ENCODE data around the gene PDK3.

PDK3 gene

DNA sequence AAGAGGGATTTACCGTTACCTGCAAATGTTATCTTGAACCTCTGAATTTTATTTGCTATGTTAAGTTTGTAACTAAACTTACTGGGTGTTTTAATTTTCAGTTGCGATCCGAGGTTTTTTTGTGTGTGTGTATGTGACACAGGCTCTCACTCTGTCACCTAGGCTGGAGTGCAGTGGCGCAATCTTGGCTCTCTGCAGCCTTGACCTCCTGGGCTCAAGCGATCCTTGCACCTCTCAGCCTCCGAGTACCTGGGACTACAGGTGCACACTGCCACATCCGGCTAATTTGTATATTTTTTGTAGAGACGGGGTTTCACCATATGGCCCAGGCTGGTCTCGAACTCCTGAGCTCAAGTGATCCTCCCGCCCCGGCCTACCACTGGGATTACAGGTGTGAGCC lies 18.5 kb downstream of the PDK3 start:
- DNase-seq, result no peak

DNA sequence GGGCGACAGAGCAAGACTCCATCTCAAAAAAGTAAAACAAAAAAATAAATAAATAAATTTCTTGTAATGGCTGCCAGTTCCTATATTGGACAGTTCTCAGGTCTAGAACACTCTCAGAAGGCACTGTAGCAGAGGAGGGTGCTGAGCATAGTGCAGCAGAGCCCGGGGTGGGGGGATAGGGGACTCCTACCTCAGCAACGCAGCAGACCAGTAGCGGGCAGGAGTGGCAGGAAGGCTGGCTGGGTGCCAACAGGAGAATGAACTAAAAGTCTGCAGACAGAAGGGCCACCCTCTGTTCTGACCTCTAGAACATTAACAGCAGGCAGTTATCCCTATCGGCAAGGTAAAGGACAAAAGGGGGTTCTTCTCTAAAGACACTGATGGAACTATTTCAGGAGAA lies 20.2 kb downstream of the PDK3 start:
- no peak for DNase-seq

GRCh38 chrX:24485976-24486680 lies 21.0 kb downstream of the PDK3 start:
- DNase-seq, result no peak

DNA sequence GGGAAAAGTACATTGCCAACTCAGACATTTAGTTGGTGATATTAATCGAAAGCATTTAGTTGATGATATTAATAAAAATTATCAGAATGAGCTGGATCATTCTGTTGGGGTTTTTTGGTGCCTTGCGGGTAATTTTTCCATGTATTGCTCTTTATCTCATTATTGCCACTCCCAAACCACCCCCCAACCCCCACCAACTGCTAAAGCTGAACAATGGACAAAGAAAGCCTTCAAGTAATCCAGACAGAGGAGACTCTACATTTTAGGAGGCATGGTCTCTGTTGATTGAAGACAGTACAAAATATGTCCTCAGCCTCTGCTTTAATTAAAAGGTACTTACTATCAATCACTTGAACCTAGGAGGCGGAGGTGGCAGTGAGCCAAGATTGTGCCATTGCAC lies 22.5 kb downstream of the PDK3 start:
- DNase-seq, result no peak

- no peak for DNase-seq
Measured at GRCh38 chrX:24491741-24492140, 26.7 kb downstream of the PDK3 start.

DNA sequence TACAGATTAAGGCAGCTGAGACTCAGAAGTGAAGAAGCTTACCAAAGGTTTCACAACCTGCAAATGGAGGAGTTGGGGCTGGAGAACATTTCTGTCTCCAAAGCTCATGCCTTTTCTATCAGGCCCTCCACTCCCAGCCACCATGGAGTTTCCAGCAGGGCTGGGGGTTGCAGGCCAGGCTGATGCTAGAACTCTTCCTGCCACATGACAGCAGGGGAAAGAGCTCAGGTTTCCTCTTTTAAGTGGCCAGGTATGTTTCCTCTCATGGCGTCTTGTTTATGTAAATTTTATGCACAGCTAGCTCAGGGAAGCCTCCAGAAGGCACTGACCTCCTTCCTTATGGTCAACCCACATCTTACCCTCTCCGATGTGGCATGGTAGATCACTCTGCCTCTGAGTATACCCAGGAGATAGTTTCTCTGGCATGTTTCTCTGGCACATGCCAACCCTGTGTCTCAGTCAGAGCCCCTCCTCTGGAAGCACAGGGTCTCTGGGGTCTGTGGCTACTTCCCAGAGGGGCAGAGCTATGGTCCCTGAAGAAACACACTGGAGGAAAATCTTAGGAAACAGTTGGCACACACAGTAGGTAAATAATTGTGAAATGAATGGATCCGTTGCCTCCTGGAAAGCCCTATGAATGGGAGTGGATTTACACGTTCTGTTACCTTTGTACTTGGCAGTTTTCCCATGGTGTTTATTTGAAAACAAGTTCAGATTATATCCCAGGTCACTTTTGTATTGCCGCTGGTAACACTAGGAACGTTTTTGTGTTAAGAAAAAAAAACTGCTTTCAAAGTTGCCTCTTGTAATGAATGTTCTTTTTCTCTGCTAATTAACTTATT lies 28.9 kb downstream of the PDK3 start:
- DNase-seq, result peak; percentile 54

- peak; percentile 61 for DNase-seq
Measured at GRCh38 chrX:24494647-24495075, 29.6 kb downstream of the PDK3 start.

GRCh38 chrX:24495700-24496099 lies 30.6 kb downstream of the PDK3 start:
- no peak for DNase-seq

GRCh38 chrX:24498181-24498580 lies 33.1 kb downstream of the PDK3 start:
- peak; percentile 57 for DNase-seq

DNA sequence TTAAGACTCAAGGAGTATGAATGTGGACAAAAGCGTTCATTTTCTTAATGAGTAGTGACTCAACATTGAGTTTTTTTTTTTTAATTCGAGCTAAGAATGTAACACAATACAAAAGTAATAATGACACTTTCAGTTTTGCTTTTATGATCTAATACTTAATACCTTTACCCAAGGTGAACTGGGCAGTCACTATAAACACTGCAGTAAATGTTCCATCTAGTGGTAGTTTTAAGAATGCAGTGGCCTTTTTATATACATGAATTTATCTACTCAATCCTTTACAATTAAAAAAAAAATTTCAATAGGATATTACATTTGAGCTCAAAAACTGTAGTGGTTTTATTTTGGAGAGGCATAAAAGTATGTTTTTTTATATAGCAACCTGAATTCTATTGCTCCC lies 33.9 kb downstream of the PDK3 start:
- DNase-seq, result no peak

DNA sequence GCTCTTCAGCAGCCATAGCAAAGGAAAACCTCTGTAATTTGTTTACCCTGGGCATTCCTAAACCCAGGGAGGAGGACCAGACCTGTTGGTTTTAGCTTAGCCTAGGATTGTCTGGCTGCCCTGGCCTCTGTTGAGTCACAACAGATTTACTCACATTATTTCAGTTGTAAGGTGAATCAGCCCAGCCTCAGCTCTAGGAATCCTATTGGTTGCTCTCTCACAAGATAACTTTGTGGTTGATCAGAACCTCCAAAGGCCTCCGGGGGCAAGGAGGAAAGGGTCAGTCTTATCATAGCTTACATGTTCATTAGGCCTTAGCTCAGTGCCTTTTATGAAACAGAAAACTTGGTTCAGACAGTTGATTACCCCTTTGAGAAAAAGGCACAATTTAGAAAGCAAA lies 41.0 kb downstream of the PDK3 start:
- DNase-seq, result peak; percentile 90

- DNase-seq, result no peak
Measured at GRCh38 chrX:24508375-24508774, 43.3 kb downstream of the PDK3 start.

- DNase-seq, result no peak
Measured at GRCh38 chrX:24513416-24513815, 48.3 kb downstream of the PDK3 start.

DNA sequence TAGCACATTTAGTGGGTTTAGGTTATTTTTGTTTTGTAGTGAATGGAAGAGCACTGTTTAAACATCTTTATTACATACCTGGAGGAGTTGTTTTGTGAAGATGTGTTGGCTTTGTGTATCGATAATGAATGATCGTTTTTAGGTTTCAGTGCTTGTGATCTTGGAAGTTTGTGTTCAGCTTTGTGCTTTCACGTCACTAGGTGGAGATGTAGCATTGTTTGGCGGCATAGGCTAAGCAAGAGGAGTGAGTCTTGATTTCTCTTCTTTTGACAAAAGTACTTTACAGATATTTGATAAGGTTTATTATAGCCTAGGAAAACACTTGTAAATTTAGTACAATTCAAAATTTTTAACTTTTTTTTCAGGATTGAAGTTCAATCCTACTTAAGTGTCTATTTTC lies 50.4 kb downstream of the PDK3 start:
- DNase-seq, result no peak

DNA sequence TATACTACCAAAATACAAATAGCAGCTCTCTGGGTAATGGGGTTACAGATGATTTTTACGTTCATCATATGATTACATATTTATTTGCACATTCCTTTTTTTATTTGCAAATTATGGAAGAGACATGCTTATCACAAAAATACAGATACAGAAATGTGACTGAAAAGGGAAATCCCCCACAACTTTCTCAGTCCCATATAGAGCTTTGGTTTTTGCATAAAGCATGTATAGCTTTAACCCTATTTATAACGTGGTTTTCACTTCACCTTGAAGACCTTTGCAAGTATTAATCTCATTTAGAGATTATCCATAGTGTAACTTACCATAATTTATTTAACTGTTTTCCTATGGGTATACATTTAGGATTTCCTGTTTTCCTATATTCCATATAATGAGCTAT lies 55.4 kb downstream of the PDK3 start:
- no peak for DNase-seq

- DNase-seq, result no peak
Measured at GRCh38 chrX:24525455-24525854, 60.4 kb downstream of the PDK3 start.

DNA sequence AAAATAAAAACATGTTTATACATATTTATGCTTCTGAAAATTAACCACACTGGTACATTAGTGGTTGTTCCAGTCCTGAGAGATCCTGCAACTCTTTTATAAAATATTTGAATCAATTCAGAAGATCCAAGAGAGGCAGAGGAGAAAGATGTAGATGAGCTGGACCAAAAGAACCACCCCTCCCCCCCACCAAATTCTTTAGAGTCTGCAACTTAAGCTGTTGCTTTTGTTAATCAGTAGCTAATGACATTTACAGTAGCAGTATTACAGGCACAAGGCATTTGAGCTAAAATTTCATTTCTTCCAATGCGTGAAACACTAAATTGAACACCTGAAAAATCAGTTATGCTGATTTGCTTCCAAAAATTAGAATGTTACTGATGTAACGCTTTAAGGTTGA lies 61.5 kb downstream of the PDK3 start:
- no peak for DNase-seq

GRCh38 chrX:24528605-24529004 lies 63.5 kb downstream of the PDK3 start:
- no peak for DNase-seq

DNA sequence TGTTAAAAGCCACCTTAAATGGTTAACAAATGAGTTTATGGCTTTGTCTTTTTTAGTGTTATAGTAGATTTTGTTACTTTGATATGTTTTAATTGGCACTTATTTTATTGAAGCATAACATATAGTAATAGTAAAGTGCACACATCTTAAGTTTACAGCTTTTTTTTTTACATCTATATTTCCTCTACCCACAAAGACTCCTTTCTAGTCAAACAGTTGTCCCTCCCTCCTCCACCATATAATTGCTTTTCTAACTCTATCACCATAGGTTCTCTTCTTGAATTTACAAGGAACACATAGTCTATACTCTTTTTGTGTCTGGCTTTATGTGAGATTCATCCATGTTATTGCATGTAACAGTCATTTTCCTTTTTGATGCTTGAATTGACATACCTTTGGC lies 71.5 kb downstream of the PDK3 start:
- DNase-seq, result no peak

DNA sequence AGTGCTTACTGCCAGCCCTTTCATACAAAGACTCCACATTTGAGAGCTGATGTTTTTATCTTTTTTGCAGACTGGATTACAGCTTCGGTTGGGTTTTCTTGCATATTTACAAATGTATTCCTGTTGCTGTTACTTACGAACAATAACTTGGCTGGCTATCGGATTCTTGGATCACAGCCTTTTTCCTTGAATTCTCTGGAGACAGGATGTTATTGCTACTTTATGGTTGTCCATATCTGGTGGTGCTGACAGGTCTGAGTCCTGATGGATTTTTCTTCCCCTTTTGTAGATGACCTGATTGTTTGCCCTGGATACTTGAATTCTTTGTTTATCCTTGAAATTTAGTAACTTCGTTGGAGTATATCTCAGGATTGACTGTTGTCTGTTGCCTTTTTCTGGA lies 77.7 kb downstream of the PDK3 start:
- DNase-seq, result no peak

GRCh38 chrX:24547961-24548360 lies 82.9 kb downstream of the PDK3 start:
- no peak for DNase-seq

GRCh38 chrX:24550166-24550565 lies 85.1 kb downstream of the PDK3 start:
- DNase-seq, result no peak

DNA sequence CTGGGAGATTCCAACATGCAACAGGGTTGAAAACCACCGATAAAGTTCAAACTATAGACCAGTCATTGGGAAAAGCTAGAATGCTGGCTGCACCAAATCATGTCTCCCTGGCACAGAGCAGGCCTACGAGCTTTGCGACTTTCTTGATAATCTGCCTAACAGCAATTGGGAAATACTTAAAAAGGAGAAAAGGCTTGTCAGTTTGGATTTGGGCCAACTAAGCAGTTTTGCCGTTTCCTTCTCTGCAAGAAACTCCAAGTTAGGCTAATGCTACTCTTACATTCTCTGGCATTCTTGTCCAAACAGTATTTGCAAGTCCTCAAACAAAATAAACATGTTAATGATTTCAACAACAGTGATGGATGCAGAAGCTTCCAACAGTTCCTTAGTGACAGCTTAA lies 87.9 kb downstream of the PDK3 start:
- no peak for DNase-seq

DNA sequence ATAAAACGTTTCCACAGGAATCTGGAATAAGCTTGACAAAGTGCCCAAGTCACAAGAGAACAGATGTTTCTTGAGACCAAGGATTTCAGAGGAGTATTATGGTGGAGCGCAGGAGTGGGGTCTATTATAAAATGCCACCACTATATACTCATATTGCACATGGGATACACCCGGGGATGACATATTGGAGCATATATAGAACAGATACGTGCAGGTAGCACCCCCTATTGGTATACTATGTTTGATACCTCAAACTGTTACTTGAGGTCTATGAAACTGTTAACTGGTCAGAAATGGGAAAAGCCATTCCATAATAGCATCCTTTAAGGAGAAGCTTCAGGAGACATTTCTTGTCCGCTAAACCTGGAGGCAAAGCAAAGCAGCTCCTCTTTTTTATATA lies 96.0 kb downstream of the PDK3 start:
- DNase-seq, result no peak
